Spleen (tissue), 7 donors: ENCODE measurements around the gene MUC22.

Experiments
- CTCF ChIP-seq, 11 experiments: fragments of 200-600 bp in 7 of 11; fragments of 450-650 bp in 4 of 11; sonication (generic) in 4 of 11; IDR thresholded peaks in 8 of 11; conservative IDR thresholded peaks in 3 of 11; 1 replicate in 7 of 11; 2 replicates in 4 of 11; pipeline versions ENCODE4 v1.4.0 to v1.8.0; 2016 to 2021; ENCODE audit warnings: antibody characterized with exemption in 11 of 11, inconsistent platforms in 4 of 11, mild to moderate bottlenecking in 1 of 11
- POLR2A ChIP-seq, 3 donors: fragments of 450-650 bp; IDR thresholded peaks; one replicate each; pipeline ENCODE4 v1.5.1; 2017; ENCODE audit warnings: antibody characterized with exemption in 3 of 3, mild to moderate bottlenecking in 1 of 3
- donor health status: DM: no; HTN: no; CAD: no; lungs with moderate emphysema.
- donor health status: DM: no; HTN: no; CAD: no.
- donor health status: DM: no; HTN: no; CAD: no.

GRCh38 chr6:31081872-31082271, 71.6 kb downstream of the MUC22 start:
- TF ChIP-seq POLR2A (IDR thresholded peaks at IDR 0.05) (no peak), CTCF (IDR thresholded peaks at IDR 0.05 in 8 of 11, conservative IDR thresholded peaks at IDR 0.05 in 3 of 11) (no peak)
